Mesendoderm (in vitro differentiated cells): ENCODE results near the gene CHMP4B.

Experiments
- DNase-seq: peaks from one replicate; pipeline ENCODE4 v3.0.0; 2013
- H2AK5ac ChIP-seq: 2 replicates; pipeline ENCODE4 v1.6.1; 2013; ENCODE audit warnings: low read length, inconsistent platforms
- H2BK120ac ChIP-seq: 2 replicates; pipeline ENCODE4 v1.6.1; 2013; ENCODE audit warnings: low read depth, mild to moderate bottlenecking, low read length, moderate library complexity, mixed read lengths
- H2BK15ac ChIP-seq: replicated peaks from 2 replicates; pipeline ENCODE4 v1.6.1; 2013; ENCODE audit warnings: low read depth, mild to moderate bottlenecking, moderate library complexity
- H2BK5ac ChIP-seq: 2 replicates; pipeline ENCODE4 v1.6.1; 2013; ENCODE audit warnings: low read length, inconsistent platforms
- H3K18ac ChIP-seq: 2 replicates; pipeline ENCODE4 v1.6.1; 2013; ENCODE audit warnings: mild to moderate bottlenecking, low read length, mixed read lengths
- H3K23ac ChIP-seq: one replicate; pipeline ENCODE4 v1.6.1; 2013; ENCODE audit warnings: low read length
- H3K27ac ChIP-seq: 2 replicates; pipeline ENCODE4 v1.5.1; 2013; ENCODE audit warnings: low read depth, mild to moderate bottlenecking, inconsistent platforms, low read length, moderate library complexity
- H3K27me3 ChIP-seq: 2 replicates; pipeline ENCODE4 v1.6.1; 2013; ENCODE audit warnings: low read length, control low read depth, mild to moderate bottlenecking, inconsistent platforms; ENCODE audit not compliant: insufficient read depth, poor library complexity
- H3K36me3 ChIP-seq: 2 replicates; pipeline ENCODE4 v1.6.1; 2013; ENCODE audit warnings: low read length, inconsistent platforms; ENCODE audit not compliant: control insufficient read depth, insufficient read depth
- H3K4ac ChIP-seq: one replicate; pipeline ENCODE4 v1.6.1; 2013; ENCODE audit warnings: low read depth, mild to moderate bottlenecking, low read length, moderate library complexity
- H3K4me1 ChIP-seq: 2 replicates; pipeline ENCODE4 v1.6.1; 2013; ENCODE audit warnings: low read depth, low read length, inconsistent platforms; ENCODE audit not compliant: control insufficient read depth
- H3K4me2 ChIP-seq: 2 replicates; pipeline ENCODE4 v1.6.1; 2013; ENCODE audit warnings: low read length
- H3K4me3 ChIP-seq: 2 replicates; pipeline ENCODE4 v1.5.1; 2013; ENCODE audit warnings: mild to moderate bottlenecking, low read length
- H3K56ac ChIP-seq: one replicate; pipeline ENCODE4 v1.6.1; 2013; ENCODE audit warnings: low read length
- H3K79me1 ChIP-seq: 2 replicates; pipeline ENCODE4 v1.6.1; 2013; ENCODE audit warnings: low read length, inconsistent platforms
- H3K79me2 ChIP-seq: 2 replicates; pipeline ENCODE4 v1.6.1; 2013; ENCODE audit warnings: mild to moderate bottlenecking, low read length; ENCODE audit not compliant: control insufficient read depth, insufficient read depth
- H3K9ac ChIP-seq: 2 replicates; pipeline ENCODE4 v1.6.1; 2013; ENCODE audit warnings: low read length, inconsistent platforms
- H4K5ac ChIP-seq: one replicate; pipeline ENCODE4 v1.6.1; 2013; ENCODE audit warnings: low read length
- H4K8ac ChIP-seq: one replicate; pipeline ENCODE4 v1.6.1; 2013; ENCODE audit warnings: low read depth, mild to moderate bottlenecking, control low read depth, low read length, moderate library complexity
- WGBS: extraction: QIAGEN DNeasy Blood & Tissue Kit; methylation state at CpG from one replicate; pipeline ENCODE4 v1.1.7; 2013; ENCODE audit warnings: low lambda C conversion rate, missing lambda C conversion rate; ENCODE audit not compliant: insufficient coverage; ENCODE audit errors: extremely low coverage; 5-methylcytosine and 5-hydroxymethylcytosine counted together

The CHMP4B gene

GRCh38 chr20:33785503-33785902 is 25.6 kb upstream of the CHMP4B start:
- no peak for DNase-seq
- Histone ChIP-seq H3K56ac (no peak overlapping the region), H2BK15ac (no peak overlapping the region), H3K4me3 (no peak overlapping the region), H3K36me3 (no peaks in the 10 kb centered on the region), H3K4me1 (no peaks in the 10 kb centered on the region), H3K27me3 (no peaks in the 10 kb centered on the region), H3K4ac (no peak overlapping the region), H3K18ac (no peak overlapping the region), H3K4me2 (no peak overlapping the region), H3K79me2 (no peaks in the 10 kb centered on the region), H2BK5ac (no peak overlapping the region), H3K27ac (no peak overlapping the region), H2BK120ac (no peak overlapping the region), H3K9ac (no peak overlapping the region), H2AK5ac (no peak overlapping the region), H4K8ac (no peak overlapping the region), H3K23ac (no peak overlapping the region), H3K79me1 (no peaks in the 10 kb centered on the region), H4K5ac (no peak overlapping the region)
- no CpG with 5 or more reads among the region's 5 CpGs for WGBS

GRCh38 chr20:33787253-33787891 is 23.8 kb upstream of the CHMP4B start:
- Histone ChIP-seq H3K56ac (no peak overlapping the region), H3K9ac (no peak overlapping the region), H3K79me2 (no peaks in the 10 kb centered on the region), H3K4me2 (no peak overlapping the region), H3K4me1 (no peaks in the 10 kb centered on the region), H3K18ac (no peak overlapping the region), H4K8ac (no peak overlapping the region), H3K23ac (no peak overlapping the region), H3K79me1 (no peaks in the 10 kb centered on the region), H3K27ac (no peak overlapping the region), H2BK120ac (no peak overlapping the region), H2AK5ac (no peak overlapping the region), H2BK5ac (no peak overlapping the region), H2BK15ac (no peak overlapping the region), H3K36me3 (peaks cover 1% of the 10 kb centered on the region), H3K4ac (no peak overlapping the region), H3K27me3 (no peaks in the 10 kb centered on the region), H4K5ac (no peak overlapping the region), H3K4me3 (no peak overlapping the region)
- no CpG with 5 or more reads among the region's 9 CpGs for WGBS
- DNase-seq: no peak

- H4K5ac ChIP-seq: no peak overlapping the region
- no CpG with 5 or more reads among the region's 12 CpGs for WGBS
These were observed 22.6 kb upstream of the CHMP4B start for GRCh38 chr20:33788351-33789049.

GRCh38 chr20:33789109-33789857 is 21.9 kb upstream of the CHMP4B start:
- Histone ChIP-seq H3K9ac (no peak overlapping the region), H3K27me3 (no peaks in the 10 kb centered on the region), H3K4me1 (no peaks in the 10 kb centered on the region), H3K56ac (no peak overlapping the region), H3K36me3 (peaks cover 1% of the 10 kb centered on the region), H3K79me1 (no peaks in the 10 kb centered on the region), H2BK5ac (no peak overlapping the region), H2BK120ac (no peak overlapping the region), H3K18ac (no peak overlapping the region), H2AK5ac (no peak overlapping the region), H3K23ac (no peak overlapping the region), H3K4me2 (no peak overlapping the region), H3K27ac (no peak overlapping the region), H4K8ac (no peak overlapping the region), H3K4me3 (no peak overlapping the region), H2BK15ac (no peak overlapping the region), H3K4ac (no peak overlapping the region), H4K5ac (no peak overlapping the region), H3K79me2 (no peaks in the 10 kb centered on the region)
- DNase-seq: peak; percentile 34
- no CpG with 5 or more reads among the region's 11 CpGs for WGBS

More at GRCh38 chr20:33788351-33789049, 22.6 kb upstream of the CHMP4B start:
- Histone ChIP-seq H3K27ac (no peak overlapping the region), H3K79me2 (no peaks in the 10 kb centered on the region), H2BK120ac (no peak overlapping the region), H3K23ac (no peak overlapping the region), H3K9ac (no peak overlapping the region), H4K8ac (no peak overlapping the region), H3K4me3 (no peak overlapping the region), H3K36me3 (peaks cover 1% of the 10 kb centered on the region), H3K27me3 (no peaks in the 10 kb centered on the region), H3K56ac (no peak overlapping the region), H2AK5ac (no peak overlapping the region), H2BK5ac (no peak overlapping the region), H3K4me2 (no peak overlapping the region), H3K4ac (no peak overlapping the region), H3K18ac (no peak overlapping the region), H2BK15ac (no peak overlapping the region), H3K79me1 (no peaks in the 10 kb centered on the region), H3K4me1 (no peaks in the 10 kb centered on the region)
- no peak for DNase-seq

- Histone ChIP-seq H2BK15ac (no peak overlapping the region), H4K8ac (no peak overlapping the region), H3K36me3 (peaks cover 1% of the 10 kb centered on the region), H3K27ac (no peak overlapping the region), H3K27me3 (no peaks in the 10 kb centered on the region), H3K56ac (no peak overlapping the region), H3K4me2 (no peak overlapping the region), H3K4me3 (no peak overlapping the region), H3K4ac (no peak overlapping the region), H3K79me1 (no peaks in the 10 kb centered on the region), H3K18ac (no peak overlapping the region), H3K79me2 (no peaks in the 10 kb centered on the region), H3K23ac (no peak overlapping the region), H2BK120ac (no peak overlapping the region), H4K5ac (no peak overlapping the region), H3K4me1 (no peaks in the 10 kb centered on the region), H2AK5ac (no peak overlapping the region), H2BK5ac (no peak overlapping the region), H3K9ac (no peak overlapping the region)
- DNase-seq: no peak
- WGBS: no CpG with 5 or more reads among the region's 5 CpGs
These were observed 21.3 kb upstream of the CHMP4B start for GRCh38 chr20:33789858-33790182.
